Mucosa of rectum (tissue), 2 donors: ENCODE data around the gene CCDC154.

Experiments used
- H3K27ac ChIP-seq, 2 donors: one replicate each; pipeline ENCODE4 v1.7.0; 2013; ENCODE audit warnings: inconsistent platforms in 2 of 2, low read depth in 2 of 2, low read length in 2 of 2
- H3K27me3 ChIP-seq, 2 donors: one replicate each; pipeline ENCODE4 v1.7.0; 2013; ENCODE audit warnings: low read length in 2 of 2; ENCODE audit not compliant: control insufficient read depth in 2 of 2, insufficient read depth in 2 of 2
- H3K36me3 ChIP-seq, 2 donors: one replicate each; pipeline ENCODE4 v1.7.0; 2013; ENCODE audit warnings: low read length in 2 of 2; ENCODE audit not compliant: control insufficient read depth in 2 of 2, insufficient read depth in 2 of 2
- H3K4me1 ChIP-seq, 2 donors: one replicate each; pipeline ENCODE4 v1.7.0; 2013; ENCODE audit warnings: low read length in 2 of 2, mild to moderate bottlenecking in 1 of 2; ENCODE audit not compliant: control insufficient read depth in 2 of 2, insufficient read depth in 2 of 2
- H3K4me3 ChIP-seq, 2 donors: one replicate each; pipeline ENCODE4 v1.7.0; 2013; ENCODE audit warnings: low read length in 2 of 2
- H3K9ac ChIP-seq, 2 donors: one replicate each; pipeline ENCODE4 v1.7.0; 2013; ENCODE audit warnings: low read length in 2 of 2, low read depth in 1 of 2, mild to moderate bottlenecking in 1 of 2
- H3K9me3 ChIP-seq, 2 donors: one replicate each; pipeline ENCODE4 v1.7.0; 2013; ENCODE audit warnings: low read length in 2 of 2; ENCODE audit not compliant: control insufficient read depth in 2 of 2
- donor health status: healthy.
- donor health status: Normal muscosa, but diverticular disease.

Gene CCDC154

GRCh38 chr16:1443980-1444729 lies at the start of gene CCDC154:
TSS of gene CCDC154 (minus strand) at chr16:1444556. CDS start at chr16:1444322, 234 bp downstream.
- Histone ChIP-seq H3K27me3 (no peaks in the 10 kb centered on the region), H3K4me1 (no peaks in the 10 kb centered on the region), H3K27ac (no peak within 1 kb of the TSS), H3K36me3 (peaks cover 9 to 10% of the 10 kb centered on the region in 2 donors), H3K4me3 (no peak within 1 kb of the TSS), H3K9ac (no peak within 1 kb of the TSS), H3K9me3 (no peaks in the 10 kb centered on the region)

- Histone ChIP-seq H3K9ac (peak overlapping the region; percentile 74 to 81), H3K27ac (peak overlapping the region in 1 of 2 donors; percentile 86), H3K4me1 (peaks cover 15% of the 10 kb centered on the region in 2 donors), H3K4me3 (peak overlapping the region; percentile 76 to 86), H3K9me3 (no peaks in the 10 kb centered on the region), H3K27me3 (no peaks in the 10 kb centered on the region), H3K36me3 (peaks cover 10 to 19% of the 10 kb centered on the region in 2 donors)
These were observed 49.4 kb upstream of the CCDC154 start for GRCh38 chr16:1493746-1494094.

- Histone ChIP-seq H3K9ac (peak within 1 kb of the TSS; percentile 79 to 81), H3K27ac (peak within 1 kb of the TSS; percentile 86 to 88), H3K4me1 (peaks cover 15% of the 10 kb centered on the region in 2 donors), H3K9me3 (no peaks in the 10 kb centered on the region), H3K4me3 (peak within 1 kb of the TSS; percentile 76 to 86), H3K27me3 (no peaks in the 10 kb centered on the region), H3K36me3 (peaks cover 10 to 19% of the 10 kb centered on the region in 2 donors)
These were observed 48.8 kb upstream of the CCDC154 start, which contains the start of gene TELO2 for GRCh38 chr16:1492923-1493745. TSS of gene TELO2 (plus strand) at chr16:1493360. CDS start at chr16:1494282, 922 bp downstream.

- Histone ChIP-seq H3K36me3 (peaks cover 10 to 14% of the 10 kb centered on the region in 2 donors), H3K27me3 (no peaks in the 10 kb centered on the region), H3K9me3 (no peaks in the 10 kb centered on the region), H3K4me3 (peak overlapping the region; percentile 74 to 86), H3K27ac (peak overlapping the region; percentile 86 to 88), H3K9ac (peak overlapping the region; percentile 79 to 81), H3K4me1 (peaks cover 15% of the 10 kb centered on the region in 2 donors)
These were observed 47.9 kb upstream of the CCDC154 start for GRCh38 chr16:1492082-1492922.

- no peak overlapping the region for H3K4me3 ChIP-seq
- H3K27me3 ChIP-seq = no peaks in the 10 kb centered on the region
- H3K9me3 ChIP-seq = no peaks in the 10 kb centered on the region
- H3K4me1 ChIP-seq = peaks cover 15% of the 10 kb centered on the region in 2 donors
- H3K36me3 ChIP-seq = peaks cover 4 to 6% of the 10 kb centered on the region in 2 donors
- H3K27ac ChIP-seq = no peak overlapping the region
- no peak overlapping the region for H3K9ac ChIP-seq
These were observed 47.0 kb upstream of the CCDC154 start for GRCh38 chr16:1491327-1491726.

GRCh38 chr16:1489077-1489476 lies 44.7 kb upstream of the CCDC154 start:
- no peak overlapping the region for H3K9ac ChIP-seq
- no peak overlapping the region for H3K4me3 ChIP-seq
- H3K36me3 ChIP-seq = no peaks in the 10 kb centered on the region
- H3K27ac ChIP-seq = no peak overlapping the region
- H3K4me1 ChIP-seq = peaks cover 7 to 13% of the 10 kb centered on the region in 2 donors
- no peaks in the 10 kb centered on the region for H3K9me3 ChIP-seq
- H3K27me3 ChIP-seq = no peaks in the 10 kb centered on the region

GRCh38 chr16:1488619-1489018 lies 44.3 kb upstream of the CCDC154 start, which contains the start of gene PTX4:
TSS of gene PTX4 (minus strand) at chr16:1488944. CDS start at chr16:1488909, 35 bp downstream.
- Histone ChIP-seq H3K9me3 (no peaks in the 10 kb centered on the region), H3K27me3 (no peaks in the 10 kb centered on the region), H3K27ac (no peak within 1 kb of the TSS), H3K4me1 (peaks cover 6 to 9% of the 10 kb centered on the region in 2 donors), H3K9ac (no peak within 1 kb of the TSS), H3K4me3 (no peak within 1 kb of the TSS), H3K36me3 (no peaks in the 10 kb centered on the region)

- H3K4me3 ChIP-seq = no peak overlapping the region
- no peak overlapping the region for H3K27ac ChIP-seq
- no peaks in the 10 kb centered on the region for H3K27me3 ChIP-seq
- H3K9me3 ChIP-seq = no peaks in the 10 kb centered on the region
- no peaks in the 10 kb centered on the region for H3K36me3 ChIP-seq
- H3K9ac ChIP-seq = no peak overlapping the region
- peaks cover 6 to 9% of the 10 kb centered on the region in 2 donors for H3K4me1 ChIP-seq
These were observed 43.8 kb upstream of the CCDC154 start for GRCh38 chr16:1488054-1488601.

GRCh38 chr16:1487395-1488053 lies 43.2 kb upstream of the CCDC154 start:
- peaks cover 3 to 4% of the 10 kb centered on the region in 2 donors for H3K4me1 ChIP-seq
- H3K36me3 ChIP-seq = no peaks in the 10 kb centered on the region
- no peak overlapping the region for H3K27ac ChIP-seq
- H3K9me3 ChIP-seq = no peaks in the 10 kb centered on the region
- no peaks in the 10 kb centered on the region for H3K27me3 ChIP-seq
- H3K9ac ChIP-seq = no peak overlapping the region
- H3K4me3 ChIP-seq = no peak overlapping the region
